Measurements from ENCODE around the gene LRSAM1. TPM values are rescaled to one million over a fixed set of nuclear protein-coding genes. Genes with fewer than 3 reads are reported as not detected.
A peak's percentile ranks its signal among the peaks of the same experiment; 100 is the strongest.

LRSAM1 gene
- total and polyA plus RNA-seq, 2 of the 8 experiments (the other 6 are each of a cell fraction or from before 2014, with no cell fraction given) = 9.7 to 18.3 TPM

DNA sequence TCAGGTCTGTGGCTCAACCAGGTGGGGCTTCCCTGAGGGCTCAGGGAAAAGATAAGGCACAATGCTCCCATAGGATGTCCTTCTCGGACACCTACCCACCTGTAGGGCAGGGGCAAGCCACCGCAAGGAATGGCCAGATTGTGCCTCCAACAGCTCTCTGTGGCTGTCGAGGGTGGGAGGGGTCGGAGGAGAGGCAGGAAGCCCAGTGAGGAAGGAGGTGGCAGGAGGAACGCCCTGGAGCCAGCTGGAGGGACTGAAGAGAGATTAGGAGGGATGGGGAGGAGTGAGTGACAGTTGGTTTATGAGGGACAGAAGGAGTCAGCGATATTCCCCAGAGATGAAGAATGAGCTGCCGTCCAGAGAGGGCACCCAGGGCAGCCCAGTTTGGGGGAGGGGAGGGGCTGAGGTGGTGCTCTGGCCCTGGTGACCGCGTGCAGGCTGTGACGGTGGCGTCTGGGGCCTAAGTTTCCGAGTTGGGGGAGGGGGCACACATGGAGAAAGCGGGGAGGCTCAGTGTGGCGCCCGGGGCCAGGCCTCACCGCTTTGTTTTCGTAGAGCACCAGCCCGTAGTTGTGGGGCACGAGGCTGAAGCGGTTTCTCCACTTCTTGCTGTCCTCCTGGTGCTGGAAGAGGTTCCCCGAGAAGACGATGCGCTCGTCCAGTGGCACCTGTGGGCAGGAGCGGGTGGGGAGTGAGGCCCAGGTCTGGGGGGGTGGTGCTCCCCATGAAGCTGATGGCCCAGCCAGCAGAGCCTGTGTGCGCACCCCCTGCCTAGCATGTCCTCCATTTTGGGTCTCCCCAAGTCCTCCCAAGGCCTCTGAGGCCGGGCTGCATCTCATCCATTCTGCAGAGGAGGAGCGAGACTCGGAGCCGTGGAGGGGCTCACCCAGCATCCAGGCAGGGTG is 75.6 kb downstream of the LRSAM1 start:
- Histone ChIP-seq H2BK15ac (ENCODE audit: low read length) (peak overlapping the region; percentile 95; the same call in 1 of the 2 replicates), H3K9me3 (ENCODE audit: insufficient read depth in 2 of 2, low read depth in 1 of 2, low read length in 1 of 2) (peaks cover 32 to 41% of the 10 kb centered on the region in 2 experiments), H2BK20ac (ENCODE audit: low read length) (no peak overlapping the region), H4K5ac (ENCODE audit: insufficient read length, low read depth, low read length) (no peak overlapping the region), H3K14ac (ENCODE audit: insufficient read length) (no peak overlapping the region), H3K4me1 (replicated peaks in 1 of 4; ENCODE audit: control insufficient read depth in 3 of 4, insufficient read depth in 4 of 4, low read length in 3 of 4) (peaks cover 3 to 28% (median 10%) of the 10 kb centered on the region in 4 experiments), H3K18ac (ENCODE audit: extremely low read depth, low read length) (no peak overlapping the region), H3K23ac (ENCODE audit: insufficient read length) (no peak overlapping the region), H3K56ac (replicated peaks; ENCODE audit: insufficient read length, low read depth, low read length) (no peak overlapping the region), H3K9ac (replicated peaks in 1 of 4; ENCODE audit: extremely low read depth in 1 of 4, low read depth in 3 of 4, low read length in 3 of 4) (no peak overlapping the region), H3K36me3 (ENCODE audit: control insufficient read depth in 2 of 4, insufficient read depth in 4 of 4, low read length in 3 of 4) (peaks cover 0 to 40% (median 24%) of the 10 kb centered on the region in 4 experiments; a peak in 6 of 8 replicates), H4K20me1 (replicated peaks in 1 of 2; ENCODE audit: control insufficient read depth in 1 of 2, insufficient read depth in 2 of 2, low read length in 2 of 2) (no peaks in the 10 kb centered on the region), H2BK5ac (ENCODE audit: low read depth, low read length) (peak overlapping the region; percentile 39), H2AK5ac (ENCODE audit: low read depth, low read length) (no peak overlapping the region), H2BK120ac (replicated peaks; ENCODE audit: low read depth, low read length) (no peak overlapping the region), H3K27ac (ENCODE audit: low read depth, low read length) (no peak overlapping the region), H4K8ac (ENCODE audit: extremely low read depth, insufficient read depth, low read length) (no peak overlapping the region; the same call in 1 of the 2 replicates), H3K27me3 (replicated peaks in 1 of 4; ENCODE audit: control insufficient read depth in 3 of 4, extremely low read depth in 1 of 4, insufficient read depth in 3 of 4, low read length in 3 of 4) (no peaks in the 10 kb centered on the region), H3K23me2 (ENCODE audit: low read depth, low read length) (no peaks in the 10 kb centered on the region), H2BK12ac (ENCODE audit: low read depth, low read length) (peak overlapping the region; percentile 39; the same call in 1 of the 2 replicates), H2AFZ (ENCODE audit: low read length) (no peak overlapping the region), H3K4me3 (ENCODE audit: extremely low read depth in 1 of 4, insufficient read depth in 2 of 4, low read depth in 3 of 4, low read length in 4 of 4) (no peak overlapping the region), H3K79me1 (ENCODE audit: low read depth, low read length) (no peaks in the 10 kb centered on the region), H3K79me2 (ENCODE audit: control insufficient read depth in 1 of 2, insufficient read depth in 2 of 2, low read length in 2 of 2) (no peaks in the 10 kb centered on the region), H3K4ac (replicated peaks; ENCODE audit: insufficient read length, low read depth, low read length) (no peak overlapping the region), H4K91ac (replicated peaks; ENCODE audit: insufficient read length, low read length) (no peak overlapping the region), H3K4me2 (ENCODE audit: insufficient read depth in 1 of 2, low read depth in 2 of 2, low read length in 2 of 2) (no peak overlapping the region)
- TF ChIP-seq RXRA (IDR thresholded peaks at IDR 0.05; ENCODE audit: insufficient read depth, low read depth, low read length) (no peak), CHD2 (IDR thresholded peaks at IDR 0.05; ENCODE audit: low read length) (no peak), EGR1 (IDR thresholded peaks at IDR 0.05; ENCODE audit: borderline replicate concordance, low read depth, low read length) (no peak), CTCF (IDR thresholded peaks at IDR 0.05; ENCODE audit: control extremely low read depth in 1 of 3, insufficient read depth in 1 of 3, low read depth in 1 of 3, low read length in 3 of 3) (no peak), CBX8 (IDR thresholded peaks at IDR 0.05; ENCODE audit: borderline replicate concordance, low read depth, low read length) (no peak)
- ChIA-PET CTCF (ENCODE audit: partially characterized antibody) (interaction anchor here (0.6 to 7.1 kb wide), 28 partner anchors 7 to 394 kb away, joined by 3 to 105 read pairs (median 4); no protein-coding TSS in a partner anchor), POLR2A (ENCODE audit: partially characterized antibody) (interaction anchor here (0.6 to 2.8 kb wide), 8 partner anchors 10 to 86 kb away, joined by 3 to 11 read pairs (median 3); partner anchors contain the start of genes LRSAM1 and RPL12)
- FAIRE-seq (no peak), DNase-seq (ENCODE audit: low read depth in 1 of 2, low spot score in 2 of 2) (no peak)
- WGBS, 2 experiments (ENCODE audit: extremely low coverage in 1 of 2, insufficient coverage in 1 of 2, insufficient read length in 1 of 2, insufficient replicate concordance in 2 of 2, low coverage in 1 of 2, low lambda C conversion rate in 2 of 2, missing lambda C conversion rate in 1 of 2) = 92% methylated on average over 29 of the region's 30 CpGs; no CpG with 5 or more reads in 1 of the 2 experiments

Measured in H1 (cell line).